GM19351 (cell line): ENCODE measurements around the gene PMF1.
A peak's percentile ranks its signal among the peaks of the same experiment; 100 is the strongest.
"Not testable (repeated sequence)": the region's sequence is repeated elsewhere in the genome, so short reads cannot be mapped to it uniquely, and the experiment has no call there.

Source experiments
- ATAC-seq: cut with Tn5 transposase; IDR thresholded peaks from one replicate; pipeline ENCODE4 v1.9.1; 2021; ENCODE audit warnings: mild to moderate bottlenecking, moderate library complexity; ENCODE audit not compliant: unreplicated experiment

The PMF1 gene, protein sequence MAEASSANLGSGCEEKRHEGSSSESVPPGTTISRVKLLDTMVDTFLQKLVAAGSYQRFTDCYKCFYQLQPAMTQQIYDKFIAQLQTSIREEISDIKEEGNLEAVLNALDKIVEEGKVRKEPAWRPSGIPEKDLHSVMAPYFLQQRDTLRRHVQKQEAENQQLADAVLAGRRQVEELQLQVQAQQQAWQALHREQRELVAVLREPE

DNA sequence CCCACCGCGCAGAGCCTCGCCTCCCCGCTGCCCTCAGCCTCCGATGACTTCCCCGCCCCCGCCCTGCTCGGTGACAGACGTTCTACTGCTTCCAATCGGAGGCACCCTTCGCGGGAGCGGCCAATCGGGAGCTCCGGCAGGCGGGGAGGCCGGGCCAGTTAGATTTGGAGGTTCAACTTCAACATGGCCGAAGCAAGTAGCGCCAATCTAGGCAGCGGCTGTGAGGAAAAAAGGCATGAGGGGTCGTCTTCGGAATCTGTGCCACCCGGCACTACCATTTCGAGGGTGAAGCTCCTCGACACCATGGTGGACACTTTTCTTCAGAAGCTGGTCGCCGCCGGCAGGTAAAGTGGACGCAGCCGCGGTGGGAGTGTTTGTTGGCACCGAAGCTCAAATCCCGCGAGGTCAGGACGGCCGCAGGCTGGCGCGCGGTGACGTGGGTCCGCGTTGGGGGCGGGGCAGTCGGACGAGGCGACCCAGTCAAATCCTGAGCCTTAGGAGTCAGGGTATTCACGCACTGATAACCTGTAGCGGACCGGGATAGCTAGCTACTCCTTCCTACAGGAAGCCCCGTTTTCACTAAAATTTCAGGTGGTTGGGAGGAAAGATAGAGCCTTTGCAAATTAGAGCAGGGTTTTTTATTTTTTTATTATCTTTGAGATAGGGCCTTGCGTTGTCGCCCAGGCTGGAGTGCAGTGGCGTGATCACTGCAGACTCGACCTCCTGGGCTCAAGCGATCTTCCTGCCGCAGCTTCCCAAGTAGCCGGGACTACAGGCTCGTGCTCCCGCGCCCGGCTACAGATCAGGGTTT lies at the start of gene PMF1:
TSS of gene PMF1 (plus strand) at position 175 of the 811 bp plus-strand sequence. CDS start at position 184, 9 bp downstream.
- ATAC-seq = peak; percentile 93

DNA sequence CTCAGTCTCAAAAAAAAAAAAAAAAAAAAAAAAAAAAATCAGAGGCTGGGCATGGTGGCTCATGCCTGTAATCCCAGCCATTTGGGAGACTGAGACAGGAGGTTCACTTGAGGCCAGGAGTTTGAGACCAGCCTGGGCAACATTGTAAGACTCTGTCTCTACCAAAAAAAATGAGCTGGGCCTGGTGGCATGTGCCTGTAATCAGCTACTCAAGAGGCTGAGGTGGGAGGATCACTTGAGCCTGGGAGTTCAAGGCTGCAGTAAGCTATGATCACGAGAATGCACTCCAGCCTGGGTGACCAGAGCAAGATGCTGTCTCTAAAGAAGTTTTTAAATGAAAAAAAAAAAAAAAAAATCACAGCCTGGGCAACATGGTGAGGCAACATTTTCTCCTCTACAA lies 49.1 kb upstream of the PMF1 start:
- ATAC-seq = no peak

DNA sequence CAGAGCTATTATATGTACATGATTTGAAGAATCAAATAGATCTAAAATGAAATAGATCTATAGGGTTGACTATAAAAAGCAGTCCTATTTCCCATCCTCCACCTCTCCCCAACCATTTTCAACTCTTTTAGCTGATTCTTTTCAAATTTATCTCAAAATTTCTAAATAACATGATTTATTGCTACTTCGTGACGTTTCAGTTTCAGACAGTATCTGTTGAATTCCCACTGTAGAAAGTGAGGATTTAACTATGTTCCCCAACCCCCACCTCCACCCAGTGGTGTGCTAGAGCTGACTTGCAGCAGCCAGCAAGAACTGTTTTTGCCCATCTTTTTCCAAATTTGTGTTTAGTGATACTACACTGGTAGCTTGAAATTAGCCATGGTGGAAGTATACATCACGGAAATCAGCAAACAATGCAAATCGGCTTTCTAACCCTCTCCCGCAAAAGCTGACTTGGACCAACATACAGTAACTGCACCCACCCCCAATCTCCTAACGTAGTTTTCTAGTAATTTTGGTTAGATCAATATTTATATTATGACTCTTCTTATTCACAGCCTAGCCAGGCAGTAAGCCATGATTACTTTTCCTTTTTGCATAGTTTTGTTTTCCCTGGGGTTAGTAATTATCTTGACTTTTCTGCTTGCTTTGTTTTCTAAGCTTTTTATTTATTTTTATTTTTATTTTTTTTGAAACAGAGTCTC lies 48.5 kb upstream of the PMF1 start:
- ATAC-seq = no peak

DNA sequence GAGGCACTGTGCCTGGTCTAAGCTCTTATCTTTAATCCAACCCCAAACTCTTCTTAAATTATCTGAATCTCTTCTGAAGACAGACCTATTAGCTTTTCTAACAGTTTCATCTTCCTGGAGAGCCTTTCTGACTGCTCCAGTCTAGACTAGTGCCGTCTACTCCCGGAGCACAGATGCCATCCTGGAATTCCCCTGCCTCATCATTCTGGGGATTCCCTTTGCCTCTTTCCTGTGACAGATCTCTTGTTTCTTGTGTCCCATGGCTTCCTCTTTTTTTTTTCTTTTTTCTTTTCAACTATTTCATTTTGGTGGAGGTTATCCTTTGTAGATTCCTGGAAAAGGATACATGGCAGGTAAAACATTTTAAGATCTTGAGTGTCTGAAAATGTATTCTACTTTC lies 47.7 kb upstream of the PMF1 start:
- ATAC-seq = no peak

DNA sequence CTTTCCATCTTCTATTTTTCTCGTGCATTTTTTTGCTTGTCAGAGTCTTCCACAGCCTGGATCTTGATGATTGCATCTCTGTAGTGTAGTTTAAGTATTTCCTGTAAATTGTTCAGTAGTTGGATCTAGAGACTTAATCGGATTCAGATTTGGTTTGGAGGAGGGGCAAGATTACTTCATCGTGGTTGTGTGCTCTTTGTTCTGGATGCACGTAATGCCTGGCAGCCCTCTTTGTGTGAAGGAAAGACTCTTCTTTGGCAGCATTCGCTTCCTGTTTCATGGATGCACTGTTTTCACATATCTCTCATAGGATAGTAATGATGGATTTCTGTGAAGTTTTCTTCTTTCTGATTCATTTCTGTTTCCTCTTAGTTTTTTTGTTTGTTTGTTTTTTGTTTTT lies 45.3 kb upstream of the PMF1 start:
- ATAC-seq = no peak

DNA sequence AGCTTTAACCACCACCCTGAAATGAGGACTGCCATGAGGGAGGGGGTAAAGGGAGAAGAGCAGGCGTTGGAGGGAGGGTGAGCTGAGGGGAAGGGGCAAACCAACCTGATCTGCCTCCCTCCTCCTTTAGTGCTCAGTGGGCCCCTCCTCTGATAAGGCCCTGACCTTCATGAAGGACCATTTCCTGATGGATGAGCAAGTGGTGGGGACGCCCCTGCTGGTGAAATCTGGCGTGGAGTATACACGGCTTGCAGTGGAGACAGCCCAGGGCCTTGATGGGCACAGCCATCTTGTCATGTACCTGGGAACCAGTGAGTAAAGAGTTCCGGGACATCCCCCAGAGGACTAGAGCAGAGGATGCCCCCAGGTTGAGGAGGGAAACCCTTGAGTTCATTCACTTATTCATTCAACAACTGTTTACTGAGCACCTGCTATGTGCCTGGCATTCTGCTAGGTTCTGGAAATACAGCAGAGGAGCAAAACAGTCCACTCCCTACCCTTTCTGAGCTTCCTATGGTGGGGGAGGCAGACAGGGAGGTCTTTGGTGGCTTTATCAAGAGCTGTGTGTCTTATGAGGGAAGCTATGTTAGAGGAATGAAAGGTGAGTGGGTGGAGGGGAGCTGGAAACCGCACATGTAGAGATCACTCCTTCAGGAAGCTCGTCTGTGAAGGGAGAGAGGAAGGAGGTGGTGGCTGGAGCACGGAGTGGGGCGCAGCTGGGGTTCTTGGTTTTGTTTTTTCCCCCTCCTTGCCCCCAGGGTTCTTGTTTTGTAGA lies 39.9 kb upstream of the PMF1 start:
- ATAC-seq = no peak

DNA sequence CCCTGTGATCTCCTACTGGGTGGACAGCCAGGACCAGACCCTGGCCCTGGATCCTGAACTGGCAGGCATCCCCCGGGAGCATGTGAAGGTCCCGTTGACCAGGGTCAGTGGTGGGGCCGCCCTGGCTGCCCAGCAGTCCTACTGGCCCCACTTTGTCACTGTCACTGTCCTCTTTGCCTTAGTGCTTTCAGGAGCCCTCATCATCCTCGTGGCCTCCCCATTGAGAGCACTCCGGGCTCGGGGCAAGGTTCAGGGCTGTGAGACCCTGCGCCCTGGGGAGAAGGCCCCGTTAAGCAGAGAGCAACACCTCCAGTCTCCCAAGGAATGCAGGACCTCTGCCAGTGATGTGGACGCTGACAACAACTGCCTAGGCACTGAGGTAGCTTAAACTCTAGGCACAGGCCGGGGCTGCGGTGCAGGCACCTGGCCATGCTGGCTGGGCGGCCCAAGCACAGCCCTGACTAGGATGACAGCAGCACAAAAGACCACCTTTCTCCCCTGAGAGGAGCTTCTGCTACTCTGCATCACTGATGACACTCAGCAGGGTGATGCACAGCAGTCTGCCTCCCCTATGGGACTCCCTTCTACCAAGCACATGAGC lies 36.1 kb upstream of the PMF1 start:
- no peak for ATAC-seq

DNA sequence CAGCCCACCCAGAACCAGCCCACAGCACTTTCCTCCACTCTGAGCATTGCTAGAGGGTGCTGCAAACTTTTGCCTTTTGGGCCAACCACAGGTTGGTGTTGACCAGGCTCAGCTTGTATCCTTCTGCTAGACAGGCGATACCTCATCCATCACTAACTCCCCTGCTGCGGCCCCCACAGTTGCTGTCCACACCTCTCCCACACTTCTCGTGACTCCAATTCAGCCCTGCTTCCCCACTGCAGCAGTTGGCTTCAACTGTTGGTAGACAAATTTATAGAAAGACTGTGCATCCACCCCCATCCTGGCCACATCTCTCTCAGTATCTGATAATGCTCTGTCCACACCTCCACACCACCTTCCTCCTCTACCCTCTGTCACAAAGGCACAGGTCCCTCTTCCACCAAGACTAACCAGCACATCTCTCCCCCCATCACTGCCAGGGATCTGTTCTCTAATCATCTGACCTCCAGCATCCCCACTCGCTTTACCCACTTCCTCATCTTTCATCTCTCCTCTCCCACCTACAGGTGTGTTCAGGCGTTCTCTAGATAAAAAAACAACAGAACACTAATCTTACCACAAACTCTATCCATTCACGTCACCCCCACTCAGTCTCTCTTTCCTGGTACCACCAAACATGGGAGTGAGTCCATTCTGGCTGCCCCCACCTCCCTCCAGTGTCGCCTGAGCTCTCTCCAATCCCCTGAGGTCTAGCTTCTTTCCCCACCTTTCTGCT lies 34.7 kb upstream of the PMF1 start:
- ATAC-seq = no peak

DNA sequence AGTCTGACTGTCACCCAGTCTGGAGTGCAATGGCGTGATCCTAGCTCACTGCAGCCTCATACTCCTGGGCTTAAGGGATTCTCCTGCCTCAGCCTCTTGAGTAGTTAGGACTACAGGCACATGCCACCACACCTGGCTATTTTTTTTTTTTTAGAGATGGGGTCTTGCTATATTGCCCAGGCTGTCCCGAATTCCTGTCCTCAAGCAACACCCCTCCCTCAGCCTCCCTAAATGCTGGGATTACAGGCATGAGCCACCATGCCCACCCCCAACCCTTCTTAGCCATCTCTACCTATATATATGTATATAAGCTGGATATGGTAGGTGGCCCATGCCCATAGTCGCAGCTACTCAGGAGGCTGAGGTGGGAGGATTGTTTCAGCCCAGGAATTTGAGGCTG lies 32.3 kb upstream of the PMF1 start:
- ATAC-seq = no peak

DNA sequence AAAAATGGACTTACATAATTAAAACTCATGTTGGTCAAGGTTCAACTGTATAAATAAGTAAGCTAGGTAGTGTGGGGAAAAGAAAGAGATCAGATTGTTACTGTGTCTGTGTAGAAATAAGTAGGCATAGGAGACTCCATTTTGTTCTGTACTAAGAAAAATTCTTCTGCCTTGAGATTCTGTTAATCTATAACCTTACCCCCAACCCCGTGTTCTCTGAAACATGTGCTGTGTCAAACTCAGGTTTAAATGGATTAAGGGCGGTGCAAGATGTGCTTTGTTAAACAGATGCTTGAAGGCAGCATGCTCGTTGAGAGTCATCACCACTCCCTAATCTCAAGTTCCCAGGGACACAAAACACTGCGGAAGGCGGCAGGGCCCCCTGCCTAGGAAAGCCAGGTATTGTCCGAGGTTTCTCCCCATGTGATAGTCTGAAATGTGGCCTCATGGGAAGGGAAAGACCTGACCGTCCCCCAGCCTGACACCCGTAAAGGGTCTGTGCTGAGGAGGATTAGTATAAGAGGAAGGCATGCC lies 31.3 kb upstream of the PMF1 start:
- not testable (repeated sequence) for ATAC-seq

DNA sequence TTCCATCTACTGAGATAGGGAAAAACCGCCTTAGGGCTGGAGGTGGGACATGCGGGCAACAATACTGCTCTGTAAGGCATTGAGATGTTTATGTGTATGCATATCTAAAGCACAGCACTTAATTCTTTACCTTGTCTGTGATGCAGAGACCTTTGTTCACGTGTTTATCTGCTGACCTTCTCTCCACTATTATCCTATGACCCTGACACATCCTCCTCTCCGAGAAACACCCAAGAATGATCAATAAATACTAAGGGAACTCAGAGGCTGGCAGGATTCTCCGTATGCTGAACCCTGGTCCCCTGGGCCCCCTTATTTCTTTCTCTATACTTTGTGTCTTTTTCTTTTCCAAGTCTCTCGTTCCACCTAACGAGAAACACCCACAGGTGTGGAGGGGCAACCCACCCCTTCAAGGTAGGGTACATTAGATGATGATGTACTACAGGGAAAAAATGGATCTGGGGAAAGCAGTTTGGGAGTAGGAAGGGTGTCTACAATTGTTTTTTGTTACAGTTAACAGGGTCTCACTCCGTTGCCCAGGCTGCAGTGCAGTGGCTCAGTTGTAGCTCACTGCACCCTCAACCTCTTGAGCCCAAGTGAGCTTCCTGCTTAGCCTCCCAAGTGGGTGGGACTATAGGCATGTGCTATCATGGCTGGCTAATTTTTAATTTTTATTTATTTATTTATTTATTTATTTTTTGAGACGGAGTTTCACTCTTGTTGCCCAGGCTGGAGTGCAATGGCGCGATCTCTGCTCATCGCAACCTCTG lies 30.6 kb upstream of the PMF1 start:
- not testable (repeated sequence) for ATAC-seq

DNA sequence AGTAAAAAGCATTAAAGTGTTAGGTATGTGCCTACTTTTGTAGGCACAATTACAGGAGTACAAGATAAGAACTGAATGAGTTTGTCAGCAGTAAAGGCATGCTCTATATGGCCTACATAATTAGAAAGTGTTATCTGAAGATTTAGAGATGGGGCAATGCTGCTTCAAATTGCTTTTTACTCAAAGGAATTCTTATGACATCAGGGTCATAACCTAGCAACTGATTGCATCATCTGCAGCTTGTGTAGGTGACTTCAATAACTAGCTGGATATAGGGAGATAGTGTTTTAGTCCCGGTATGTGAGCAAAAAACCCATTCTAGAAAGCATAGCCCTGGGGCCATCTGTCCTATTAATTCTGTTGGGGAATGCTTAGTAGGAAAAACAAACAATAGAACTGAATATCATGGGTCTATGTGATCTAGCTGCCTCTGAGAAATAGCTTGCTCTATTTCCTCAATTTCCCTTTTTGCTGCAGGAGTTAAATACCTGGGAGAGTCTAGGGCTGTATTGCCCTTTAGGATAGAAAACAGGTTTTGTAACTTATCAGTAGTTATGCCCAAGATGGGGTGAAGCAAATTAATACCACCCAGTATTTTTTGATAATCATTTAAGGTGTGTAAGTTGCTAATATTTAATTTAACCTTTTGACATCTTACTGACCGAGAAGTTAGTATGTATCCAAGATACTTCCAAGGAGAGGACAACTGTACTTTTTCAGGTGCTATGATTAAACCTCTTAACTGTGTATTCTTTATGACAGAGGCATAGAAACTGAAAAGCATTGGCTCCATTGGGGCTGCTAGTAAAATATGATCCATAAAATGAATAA lies 26.2 kb upstream of the PMF1 start:
- not testable (repeated sequence) for ATAC-seq

DNA sequence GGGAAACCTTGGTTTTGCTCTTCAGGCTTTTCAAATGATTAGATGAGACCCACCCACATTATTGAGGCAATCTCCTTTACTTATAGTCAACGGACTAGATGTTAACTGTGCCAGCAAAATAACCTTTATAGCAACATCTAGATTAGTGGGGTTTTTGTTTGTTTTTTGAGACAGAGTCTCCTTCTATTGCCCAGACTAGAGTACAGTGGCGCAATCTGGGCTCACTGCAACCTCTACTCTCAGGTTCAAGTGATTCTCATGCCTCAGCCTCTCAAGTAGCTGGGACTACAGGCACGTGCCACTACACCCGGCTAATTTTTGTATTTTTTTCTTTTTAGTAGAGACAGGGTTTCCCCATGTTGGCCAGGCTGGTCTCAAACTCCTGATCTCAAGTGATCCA lies 22.5 kb upstream of the PMF1 start:
- not testable (repeated sequence) for ATAC-seq

DNA sequence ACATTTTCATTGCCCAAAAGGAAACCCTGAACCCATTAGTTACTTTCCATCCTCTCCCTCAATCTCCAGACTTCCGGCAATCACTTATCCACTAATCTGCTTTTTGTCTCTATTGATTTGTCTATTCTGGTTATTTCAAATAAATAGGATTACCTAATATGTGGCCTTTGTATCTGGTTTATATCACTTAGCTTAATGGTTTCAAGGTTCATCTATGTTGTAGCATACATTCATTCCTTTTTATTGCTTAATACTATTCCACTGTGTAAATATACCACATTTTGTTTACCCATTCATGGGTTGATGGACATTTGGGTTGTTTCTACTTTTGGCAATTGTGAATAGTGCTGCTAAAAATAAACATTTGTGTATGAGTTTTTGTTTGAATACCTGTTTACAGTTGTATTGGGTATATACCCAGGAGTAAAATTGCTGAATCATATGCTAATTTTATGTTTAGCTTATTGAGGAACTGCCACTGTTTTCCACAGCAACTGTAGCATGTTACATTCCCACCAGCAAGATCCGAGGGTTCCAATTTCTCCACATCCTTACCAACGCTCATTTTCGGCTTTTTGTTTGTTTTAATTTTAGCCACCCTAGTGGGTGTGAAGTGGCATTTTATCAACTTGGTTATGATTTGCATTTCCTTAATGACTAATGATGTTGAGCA lies 21.4 kb upstream of the PMF1 start:
- no peak for ATAC-seq

DNA sequence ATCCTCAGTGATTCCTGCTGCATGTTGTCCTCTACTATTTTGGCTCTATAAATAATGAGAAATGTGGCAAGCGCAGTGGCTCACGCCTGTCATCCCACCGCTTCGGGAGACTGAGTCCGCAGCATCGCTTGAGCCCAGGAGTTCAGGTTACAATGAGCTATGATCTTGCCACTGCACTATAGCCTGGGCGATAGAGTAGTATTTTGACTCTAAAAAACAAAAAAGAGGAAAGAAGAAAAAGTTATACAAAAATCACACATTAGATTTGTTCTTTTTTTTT lies 19.7 kb upstream of the PMF1 start:
- no peak for ATAC-seq

DNA sequence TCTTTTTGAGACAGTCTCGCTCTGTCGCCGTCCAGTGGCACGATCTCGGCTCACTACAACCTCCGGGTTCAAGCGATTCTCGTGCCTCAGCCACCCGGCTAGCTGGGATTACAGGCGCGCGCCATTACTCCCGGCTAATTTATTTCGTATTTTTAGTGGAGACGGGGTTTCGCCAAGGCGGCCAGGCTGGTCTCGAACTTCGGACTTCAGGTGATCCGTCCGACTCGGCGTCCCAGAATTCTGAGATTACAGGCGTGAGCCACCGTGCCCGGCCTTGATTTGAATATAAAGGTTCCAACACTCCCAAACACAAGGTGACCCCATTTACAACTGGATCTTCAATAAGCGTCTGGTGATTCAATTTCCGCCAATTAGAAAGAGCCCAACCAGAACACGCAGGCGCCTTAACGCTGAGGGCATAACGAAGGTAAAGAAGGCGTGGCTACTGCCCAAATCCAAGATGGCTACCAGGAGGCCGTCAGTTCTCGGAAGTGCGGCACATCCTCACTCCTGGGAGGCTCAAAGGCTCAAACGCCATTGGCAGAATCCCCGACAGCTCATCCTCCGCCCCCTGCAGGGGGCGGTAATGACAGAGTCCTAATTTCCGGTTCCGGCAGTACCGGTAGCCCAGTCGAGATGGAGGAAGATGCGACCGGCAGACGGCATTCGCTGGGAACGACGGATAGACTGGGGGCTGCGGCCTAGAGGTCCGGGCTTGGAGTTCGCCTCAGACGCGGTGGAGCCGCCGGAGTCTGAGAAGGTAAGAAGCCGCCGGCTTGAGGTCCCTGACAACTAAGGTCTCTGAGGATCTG lies 19.1 kb upstream of the PMF1 start, which contains the start of gene SLC25A44:
TSS of gene SLC25A44 (plus strand) at position 617 of the 812 bp plus-strand sequence. CDS start 5,744 bp downstream, outside the sequence.
- peak; percentile 92 for ATAC-seq

DNA sequence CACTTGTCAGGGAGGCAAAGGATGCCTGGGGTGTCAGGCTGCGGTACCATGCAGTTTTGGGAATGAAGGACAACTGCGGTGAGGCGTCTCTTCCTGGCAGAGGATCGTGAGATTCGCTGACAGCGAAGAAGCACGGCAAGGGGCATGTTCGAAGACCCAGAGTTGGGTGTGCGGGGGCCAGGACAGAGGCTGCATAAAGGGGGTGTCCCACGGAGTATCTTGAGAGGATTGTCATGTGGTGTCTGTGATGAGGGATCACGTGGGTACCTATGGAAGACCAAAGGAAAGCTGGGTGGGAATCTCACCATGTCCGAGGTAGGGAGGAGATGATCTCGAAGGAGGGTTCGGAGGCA lies 18.5 kb upstream of the PMF1 start:
- ATAC-seq = no peak
